DOHH2 (cell line): ENCODE data around the gene GOT1.

Experiments used
- H3F3A ChIP-seq: fragments of 200-600 bp; sonication (generic), shearing (Covaris generic); 2 replicates; pipeline ENCODE4 v1.6.0; 2016; ENCODE audit warnings: antibody characterized with exemption, mild to moderate bottlenecking; ENCODE audit not compliant: control insufficient read depth, insufficient read depth
- H3K27ac ChIP-seq: fragments of 200-600 bp; sonication (generic); 2 replicates; pipeline ENCODE4 v1.5.1; 2014; ENCODE audit warnings: low read depth, mild to moderate bottlenecking, low read length, moderate library complexity
- H3K27me3 ChIP-seq: fragments of 200-600 bp; sonication (generic); 2 replicates; pipeline ENCODE4 v1.6.1; 2014; ENCODE audit warnings: mild to moderate bottlenecking, low read length, mixed read lengths; ENCODE audit not compliant: control insufficient read depth
- H3K36me3 ChIP-seq: fragments of 200-600 bp; sonication (generic); 2 replicates; pipeline ENCODE4 v1.6.1; 2014; ENCODE audit warnings: mild to moderate bottlenecking, low read length, moderate library complexity, mixed read lengths; ENCODE audit not compliant: control insufficient read depth
- H3K4me1 ChIP-seq: fragments of 200-600 bp; sonication (generic); 2 replicates; pipeline ENCODE4 v1.6.1; 2014; ENCODE audit warnings: mild to moderate bottlenecking, low read length, mixed read lengths; ENCODE audit not compliant: control insufficient read depth
- H3K4me2 ChIP-seq: fragments of 200-600 bp; sonication (generic); 2 replicates; pipeline ENCODE4 v1.6.0; 2014; ENCODE audit warnings: mild to moderate bottlenecking, low read length, moderate library complexity
- H3K4me3 ChIP-seq: fragments of 200-600 bp; sonication (generic); 2 replicates; pipeline ENCODE4 v1.5.1; 2014; ENCODE audit warnings: mild to moderate bottlenecking, low read length, mixed read lengths
- H3K79me2 ChIP-seq: fragments of 200-600 bp; sonication (generic); 2 replicates; pipeline ENCODE4 v1.6.1; 2014; ENCODE audit warnings: mild to moderate bottlenecking, low read length, mixed read lengths; ENCODE audit not compliant: control insufficient read depth
- H3K9me2 ChIP-seq: fragments of 200-600 bp; sonication (generic); replicated peaks from 2 replicates; pipeline ENCODE4 v1.6.1; 2014; ENCODE audit warnings: mild to moderate bottlenecking, low read length, mixed read lengths; ENCODE audit not compliant: control insufficient read depth
- H3K9me3 ChIP-seq: fragments of 200-600 bp; sonication (generic); 2 replicates; pipeline ENCODE4 v1.6.1; 2014; ENCODE audit warnings: antibody characterized with exemption, low read length, mixed read lengths; ENCODE audit not compliant: control insufficient read depth, insufficient read depth
- H4K20me1 ChIP-seq: fragments of 200-600 bp; sonication (generic); 2 replicates; pipeline ENCODE4 v1.6.0; 2014; ENCODE audit warnings: low read depth, mild to moderate bottlenecking, antibody characterized with exemption, low read length, moderate library complexity; ENCODE audit not compliant: control insufficient read depth, insufficient read depth
- CTCF ChIP-seq: fragments of 200-600 bp; sonication (generic); IDR thresholded peaks from one replicate; pipeline ENCODE4 v1.5.1; 2014; ENCODE audit warnings: antibody characterized with exemption, mild to moderate bottlenecking, low read depth, low read length; ENCODE audit not compliant: poor library complexity, severe bottlenecking
- EZH2phosphoT487 ChIP-seq: fragments of 200-600 bp; sonication (generic); IDR thresholded peaks from 2 replicates; pipeline ENCODE4 v1.6.1; 2017; ENCODE audit warnings: borderline replicate concordance, mild to moderate bottlenecking, antibody characterized with exemption, low read length, moderate library complexity, mixed read lengths

Gene GOT1

GRCh38 chr10:99369126-99369525 lies 61.3 kb downstream of the GOT1 start:
- Histone ChIP-seq H4K20me1 (no peaks in the 10 kb centered on the region), H3K79me2 (no peaks in the 10 kb centered on the region), H3F3A (no peaks in the 10 kb centered on the region), H3K27me3 (peaks cover 11% of the 10 kb centered on the region), H3K36me3 (no peaks in the 10 kb centered on the region), H3K27ac (no peak overlapping the region), H3K4me2 (no peak overlapping the region), H3K9me2 (no peaks in the 10 kb centered on the region), H3K4me3 (no peak overlapping the region), H3K9me3 (no peaks in the 10 kb centered on the region), H3K4me1 (no peaks in the 10 kb centered on the region)
- TF ChIP-seq CTCF (no peak), EZH2phosphoT487 (no peak)

DNA sequence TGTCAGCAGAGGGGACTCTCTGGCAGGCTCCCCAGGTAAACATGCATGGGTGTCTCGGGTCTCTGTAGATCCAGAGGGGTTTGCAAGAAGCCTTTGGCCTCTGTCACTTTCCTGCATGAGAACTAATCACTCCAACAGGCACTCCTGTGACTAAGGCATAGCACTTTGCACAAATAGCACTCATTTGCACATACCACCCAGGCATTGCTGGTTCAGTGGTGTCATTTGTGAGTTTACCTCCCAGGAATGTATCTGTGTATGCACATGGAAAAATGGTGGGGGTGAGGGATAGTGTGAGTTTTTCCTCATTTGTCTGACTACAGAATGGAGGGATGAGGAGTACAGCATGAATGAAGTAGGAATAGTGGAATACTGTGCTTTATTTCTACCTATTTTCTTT lies 61.8 kb downstream of the GOT1 start:
- H3F3A ChIP-seq = no peaks in the 10 kb centered on the region
- no peak overlapping the region for H3K27ac ChIP-seq
- H3K9me2 ChIP-seq = no peaks in the 10 kb centered on the region
- H3K36me3 ChIP-seq = no peaks in the 10 kb centered on the region
- H3K4me3 ChIP-seq = no peak overlapping the region
- TF ChIP-seq EZH2phosphoT487 (no peak), CTCF (no peak)
- H3K4me2 ChIP-seq = no peak overlapping the region
- H3K27me3 ChIP-seq = peaks cover 11% of the 10 kb centered on the region
- H3K79me2 ChIP-seq = no peaks in the 10 kb centered on the region
- no peaks in the 10 kb centered on the region for H3K4me1 ChIP-seq
- H3K9me3 ChIP-seq = no peaks in the 10 kb centered on the region
- no peaks in the 10 kb centered on the region for H4K20me1 ChIP-seq

DNA sequence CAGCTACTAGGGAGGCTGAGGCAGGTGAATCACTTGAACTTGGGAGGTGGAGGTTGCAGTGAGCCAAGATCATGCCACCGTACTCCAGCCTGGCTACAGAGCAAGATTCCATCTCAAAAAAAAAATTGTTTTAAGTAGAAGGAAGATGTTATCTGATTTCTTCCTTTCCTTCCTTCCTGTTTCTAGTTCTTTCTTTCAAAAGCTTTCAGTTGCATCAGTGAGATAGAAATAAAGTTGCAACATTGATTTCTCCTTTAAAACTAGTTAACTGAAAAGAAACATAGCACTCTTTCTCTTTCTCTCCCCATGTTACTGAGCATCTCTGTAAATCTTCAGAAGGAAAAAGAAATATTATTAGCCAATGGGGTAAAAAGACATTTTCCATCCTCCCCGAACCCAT lies 63.8 kb downstream of the GOT1 start:
- Histone ChIP-seq H3K4me1 (no peaks in the 10 kb centered on the region), H3K27ac (no peak overlapping the region), H3K9me3 (no peaks in the 10 kb centered on the region), H3K79me2 (no peaks in the 10 kb centered on the region), H3F3A (no peaks in the 10 kb centered on the region), H4K20me1 (no peaks in the 10 kb centered on the region), H3K36me3 (no peaks in the 10 kb centered on the region), H3K9me2 (no peaks in the 10 kb centered on the region), H3K4me2 (no peak overlapping the region), H3K4me3 (no peak overlapping the region), H3K27me3 (peaks cover 11% of the 10 kb centered on the region)
- TF ChIP-seq EZH2phosphoT487 (no peak), CTCF (no peak)

- H3K27me3 ChIP-seq = peaks cover 16% of the 10 kb centered on the region
- no peaks in the 10 kb centered on the region for H4K20me1 ChIP-seq
- H3K36me3 ChIP-seq = no peaks in the 10 kb centered on the region
- no peaks in the 10 kb centered on the region for H3K4me1 ChIP-seq
- H3K27ac ChIP-seq = no peak overlapping the region
- no peaks in the 10 kb centered on the region for H3F3A ChIP-seq
- H3K9me3 ChIP-seq = no peaks in the 10 kb centered on the region
- H3K4me2 ChIP-seq = no peak overlapping the region
- TF ChIP-seq CTCF (no peak), EZH2phosphoT487 (no peak)
- no peaks in the 10 kb centered on the region for H3K9me2 ChIP-seq
- no peak overlapping the region for H3K4me3 ChIP-seq
- no peaks in the 10 kb centered on the region for H3K79me2 ChIP-seq
These were observed 64.7 kb downstream of the GOT1 start for GRCh38 chr10:99365736-99366135.
